Left lobe of liver (tissue), 2 donors: ENCODE measurements around the gene EP400. TPM values are rescaled to one million over a fixed set of nuclear protein-coding genes. Genes with fewer than 3 reads are reported as not detected.
"Not testable (repeated sequence)": the region's sequence is repeated elsewhere in the genome, so short reads cannot be mapped to it uniquely, and the experiment has no call there.

Source experiments
- ATAC-seq: fragments of 200-7000 bp; cut with Tn5 transposase; one replicate; pipeline ENCODE4 v1.9.1; 2020; ENCODE audit warnings: mild to moderate bottlenecking, moderate library complexity
- DNase-seq: peaks from one replicate; pipeline ENCODE4 v3.0.0-alpha.2; 2020; ENCODE audit warnings: low spot score
- total RNA-seq: library from RNA; stranded (reverse); gene quantifications from one replicate; pipeline ENCODE4 v1.2.1, GENCODE V29; 2021
- donor health status: DM: no; HTN: no; CAD: no; lungs with moderate emphysema.
- donor health status: DM: no; HTN: yes; CAD: no.

The EP400 gene
- total RNA-seq, 1 donor from 2014 or later = 14.3 TPM

DNA sequence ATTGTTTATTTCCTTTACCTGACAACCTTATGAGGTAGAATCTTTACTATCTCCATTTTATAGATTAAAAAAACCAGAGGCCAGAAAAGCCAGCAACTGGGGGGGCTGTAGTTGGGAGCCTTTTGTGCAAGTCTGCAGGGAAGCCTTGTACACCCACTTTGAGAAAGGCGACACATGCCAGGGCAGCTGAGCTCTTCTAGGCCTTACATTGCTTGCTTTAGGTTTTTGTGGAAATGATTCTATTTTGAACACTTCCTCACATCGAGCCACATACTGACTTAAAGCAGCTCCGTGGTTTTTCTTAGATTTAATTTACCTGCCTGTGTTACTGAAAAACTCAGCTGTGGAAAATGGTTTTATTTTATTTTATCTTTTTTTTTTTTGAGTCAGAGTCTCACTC is 34.6 kb downstream of the EP400 start:
- DNase-seq (no peak), ATAC-seq (no peak)

DNA sequence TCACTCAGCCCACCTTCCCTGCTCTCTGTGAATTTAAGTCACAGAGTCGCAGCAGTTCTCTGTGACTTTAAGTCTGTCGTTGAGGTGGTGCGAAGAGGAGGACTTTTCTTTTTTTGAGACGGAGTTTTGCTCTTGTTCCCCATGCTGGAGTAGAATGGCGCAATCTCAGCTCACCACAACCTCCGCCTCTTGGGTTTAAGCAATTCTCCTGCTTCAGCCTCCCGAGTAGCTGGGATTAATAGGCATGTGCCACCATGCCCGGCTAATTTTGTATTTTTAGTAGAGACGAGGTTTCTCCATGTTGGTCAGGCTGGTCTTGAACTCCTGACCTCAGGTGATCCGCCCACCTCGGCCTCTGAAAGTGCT is 35.8 kb downstream of the EP400 start:
- not testable (repeated sequence) for DNase-seq, ATAC-seq

DNA sequence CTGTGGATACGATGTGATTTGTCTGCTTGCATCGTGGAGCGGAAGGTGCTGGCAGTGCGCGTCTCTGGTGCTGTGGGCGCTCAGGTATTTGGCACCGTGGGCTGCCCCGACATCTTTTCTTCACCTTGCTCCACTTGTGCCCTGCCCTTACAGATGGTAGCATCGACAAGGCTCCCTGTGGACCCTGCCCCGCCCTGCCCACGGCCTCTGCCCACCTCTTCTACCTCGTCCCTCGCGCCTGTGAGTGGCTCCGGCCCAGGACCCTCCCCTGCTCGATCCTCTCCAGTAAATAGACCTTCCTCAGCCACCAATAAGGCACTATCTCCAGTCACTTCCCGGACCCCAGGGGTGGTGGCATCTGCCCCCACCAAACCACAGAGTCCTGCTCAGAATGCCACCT is 36.6 kb downstream of the EP400 start:
- DNase-seq (no peak), ATAC-seq (no peak)

DNA sequence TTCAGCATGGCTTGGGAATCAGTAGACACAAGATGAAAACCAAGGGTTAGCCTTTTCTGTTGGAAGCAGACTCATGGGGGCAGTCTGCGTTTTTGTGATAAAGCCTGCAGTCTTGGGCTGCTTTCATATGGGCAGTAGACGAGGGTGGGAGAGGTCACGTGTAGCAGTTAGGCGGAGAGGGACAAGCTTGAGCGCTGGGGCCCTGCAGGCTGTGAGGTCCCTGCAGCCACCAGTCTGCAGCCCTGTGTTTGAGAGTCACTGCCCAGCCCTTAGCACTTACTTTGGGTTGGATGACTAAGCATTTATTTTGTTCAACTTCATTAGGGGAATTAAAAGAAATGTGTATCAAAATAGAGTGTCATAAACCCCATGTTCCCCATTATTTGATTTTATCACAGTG is 37.2 kb downstream of the EP400 start:
- ATAC-seq (no peak), DNase-seq (no peak)

DNA sequence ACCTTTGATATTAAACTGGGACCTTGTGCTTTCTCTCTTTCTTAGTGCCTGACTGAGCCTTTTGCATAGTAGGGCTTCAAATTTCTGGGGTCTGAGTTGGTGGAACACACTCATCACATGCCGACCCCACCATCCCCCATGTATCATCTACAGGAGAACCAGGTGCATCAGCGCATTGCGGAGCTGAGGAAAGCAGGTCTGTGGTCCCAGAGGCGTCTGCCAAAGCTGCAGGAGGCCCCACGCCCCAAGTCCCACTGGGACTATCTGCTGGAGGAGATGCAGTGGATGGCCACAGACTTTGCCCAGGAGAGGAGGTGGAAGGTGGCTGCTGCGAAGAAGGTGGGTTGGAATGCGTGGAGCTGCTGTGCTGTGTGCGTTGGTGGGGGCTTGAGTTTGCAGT is 37.8 kb downstream of the EP400 start:
- ATAC-seq (no peak), DNase-seq (no peak)

DNA sequence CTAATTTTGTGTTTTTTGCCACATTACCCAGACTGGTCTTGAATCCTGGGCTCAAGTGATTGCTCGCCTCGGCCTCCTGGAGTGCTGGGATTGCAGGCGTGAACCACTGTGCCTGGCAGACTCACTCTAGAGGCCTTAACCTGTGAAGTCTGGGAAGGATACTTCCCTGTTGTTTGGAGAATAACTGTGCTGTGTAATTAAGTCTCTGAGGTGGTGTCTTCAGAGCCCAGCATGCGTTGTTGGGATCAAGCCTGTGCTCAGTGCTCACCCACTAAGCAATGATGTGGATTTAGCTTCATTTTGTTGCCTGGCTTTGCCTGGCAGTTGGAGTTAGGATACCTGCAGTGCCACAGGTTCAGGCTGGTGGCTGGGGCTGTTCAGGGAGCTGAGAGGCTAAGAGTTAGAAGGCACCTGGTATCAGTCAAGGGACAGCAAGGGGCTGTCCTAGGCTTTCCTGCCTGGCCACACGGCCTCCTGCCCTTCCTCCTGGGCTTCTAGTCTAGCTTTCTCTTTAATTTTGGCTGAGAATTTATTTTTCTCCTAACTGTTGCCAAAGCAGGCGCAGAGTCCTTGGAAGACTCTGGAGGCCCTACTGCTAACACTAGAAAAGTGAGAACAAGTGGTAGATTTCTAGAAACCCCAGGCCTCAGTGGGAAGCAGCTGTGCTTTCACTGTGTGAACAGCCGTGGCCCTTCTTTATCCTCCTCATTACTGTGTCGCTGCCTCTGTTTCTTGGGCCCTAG is 38.5 kb downstream of the EP400 start:
- DNase-seq (no peak), ATAC-seq (no peak)

DNA sequence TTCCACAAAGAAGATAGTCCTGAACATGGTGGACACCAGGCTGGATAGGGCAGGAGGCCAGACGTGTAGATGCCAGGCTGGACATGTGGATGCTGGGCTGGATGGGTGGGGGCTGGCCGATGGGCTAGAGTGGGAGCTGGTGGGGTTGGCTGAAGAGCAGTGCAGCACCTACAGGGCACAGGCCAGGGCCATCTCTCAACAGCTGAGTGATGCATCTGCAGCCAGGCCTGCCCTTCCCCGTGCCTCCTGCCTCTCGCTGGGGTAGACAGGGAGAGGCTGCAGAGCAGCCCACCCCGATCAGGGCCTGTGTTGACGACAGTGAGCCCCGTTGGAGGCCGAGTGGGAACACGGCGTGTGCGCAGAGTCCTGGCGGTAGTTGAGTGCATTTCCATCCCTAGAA is 39.3 kb downstream of the EP400 start:
- no peak for DNase-seq
- ATAC-seq = no peak

DNA sequence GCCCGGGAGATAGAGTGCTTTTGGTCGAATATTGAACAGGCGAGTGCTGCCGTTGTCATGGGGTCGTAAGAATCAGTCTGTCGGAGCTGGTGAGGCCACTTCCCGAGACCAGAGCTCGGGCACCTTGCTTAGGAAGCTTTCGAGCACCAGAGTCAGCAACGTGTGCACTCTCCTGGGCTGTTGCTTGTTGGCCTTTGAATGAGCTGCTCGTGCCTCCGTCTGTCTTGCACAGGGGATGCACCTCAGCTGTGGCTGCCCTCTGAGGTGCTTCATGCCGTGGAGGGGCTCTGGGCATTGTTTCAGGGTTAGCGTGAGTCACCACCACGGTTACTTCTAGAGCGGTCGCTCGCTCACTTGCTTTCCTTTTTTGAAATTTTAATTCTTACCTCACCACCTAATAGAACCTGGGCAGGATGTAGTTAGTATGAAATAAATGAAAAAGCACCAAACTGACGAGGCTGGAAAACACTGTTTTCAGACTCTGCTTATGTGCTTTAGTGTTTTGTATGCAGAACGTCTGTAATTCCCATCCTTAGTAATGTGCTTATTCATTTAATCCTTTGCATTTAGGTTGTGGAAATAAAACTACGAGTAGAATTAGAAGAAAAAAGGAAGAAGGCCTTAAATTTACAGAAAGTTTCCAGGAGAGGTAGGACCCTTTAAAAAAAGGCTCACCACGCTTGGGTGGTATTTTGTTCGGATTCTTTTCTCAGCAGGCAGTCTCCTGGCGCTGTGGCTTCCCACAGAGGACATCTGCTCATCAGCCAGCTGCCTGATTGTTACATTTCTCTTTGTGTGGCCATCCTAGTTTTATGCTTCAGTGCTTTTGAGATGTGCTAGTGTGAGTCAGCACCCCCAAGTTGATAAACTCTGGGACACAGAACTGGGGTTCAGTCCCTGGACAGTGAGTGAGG is 40.6 kb downstream of the EP400 start:
- ATAC-seq = no peak
- DNase-seq = no peak

DNA sequence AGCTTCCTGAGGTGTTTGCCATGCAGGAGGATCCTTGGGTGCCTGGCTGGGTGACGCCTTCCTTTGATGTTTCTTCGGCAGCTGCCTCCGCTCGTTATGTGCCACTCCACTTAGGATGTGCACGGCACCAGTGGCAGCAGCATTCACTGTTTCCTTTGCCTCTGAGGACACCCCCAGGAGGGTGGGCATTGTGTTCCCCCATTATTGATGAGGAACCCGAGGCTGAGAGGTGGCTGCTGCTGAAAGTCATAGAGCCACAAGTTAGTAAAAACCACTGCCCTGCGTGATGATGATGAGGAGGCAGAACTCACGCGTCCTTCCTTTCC is 41.2 kb downstream of the EP400 start:
- ATAC-seq = no peak

DNA sequence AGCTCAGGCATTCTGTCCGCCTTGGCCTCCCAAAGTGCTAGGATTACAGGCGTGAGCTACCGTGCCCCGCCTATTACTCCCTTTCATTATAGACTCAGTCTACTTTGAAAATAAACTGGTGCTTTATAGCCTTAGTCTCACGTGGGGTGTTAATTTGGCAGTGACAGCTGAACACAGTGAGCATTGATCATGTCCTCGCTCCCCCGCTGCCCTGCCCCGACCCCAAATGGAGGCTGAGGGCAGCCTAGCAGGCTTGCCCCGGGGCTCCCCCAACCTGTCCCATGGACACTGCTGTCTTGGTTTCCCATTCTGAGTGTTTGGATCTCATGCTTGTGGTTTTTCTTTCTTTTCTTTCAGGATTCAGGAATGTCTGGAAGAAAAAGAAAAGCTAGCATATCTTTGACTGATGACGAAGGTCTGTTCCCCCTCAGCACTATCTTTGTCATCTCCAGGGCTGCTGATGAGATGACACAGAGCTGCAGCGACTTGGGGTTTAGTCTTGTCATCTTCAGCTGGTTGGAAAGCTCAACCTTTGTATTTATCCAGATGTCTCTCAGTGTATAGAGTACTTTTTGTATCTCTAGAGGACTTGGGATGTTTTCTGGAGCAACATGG is 42.2 kb downstream of the EP400 start:
- ATAC-seq = no peak
- no peak for DNase-seq

More for the DNA sequence above, 41.2 kb downstream of the EP400 start:
- no peak for DNase-seq

DNA sequence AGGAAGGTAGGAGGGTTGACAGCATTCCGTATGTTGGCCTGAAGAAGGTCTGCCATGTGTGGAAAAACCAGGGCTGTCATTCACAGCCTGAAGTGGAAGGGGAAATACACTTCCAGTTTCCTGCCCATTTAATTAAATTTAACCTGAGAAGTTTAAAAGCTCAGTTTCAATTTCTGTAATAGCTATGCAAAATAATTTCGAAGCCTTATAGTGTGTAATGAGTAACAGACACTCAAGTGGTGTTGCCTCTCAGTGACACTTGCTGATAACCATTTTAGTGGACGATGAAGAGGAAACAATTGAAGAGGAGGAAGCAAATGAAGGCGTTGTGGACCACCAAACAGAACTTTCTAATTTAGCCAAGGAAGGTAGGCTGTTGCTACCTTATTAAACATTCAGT is 44.8 kb downstream of the EP400 start:
- no peak for DNase-seq

DNA sequence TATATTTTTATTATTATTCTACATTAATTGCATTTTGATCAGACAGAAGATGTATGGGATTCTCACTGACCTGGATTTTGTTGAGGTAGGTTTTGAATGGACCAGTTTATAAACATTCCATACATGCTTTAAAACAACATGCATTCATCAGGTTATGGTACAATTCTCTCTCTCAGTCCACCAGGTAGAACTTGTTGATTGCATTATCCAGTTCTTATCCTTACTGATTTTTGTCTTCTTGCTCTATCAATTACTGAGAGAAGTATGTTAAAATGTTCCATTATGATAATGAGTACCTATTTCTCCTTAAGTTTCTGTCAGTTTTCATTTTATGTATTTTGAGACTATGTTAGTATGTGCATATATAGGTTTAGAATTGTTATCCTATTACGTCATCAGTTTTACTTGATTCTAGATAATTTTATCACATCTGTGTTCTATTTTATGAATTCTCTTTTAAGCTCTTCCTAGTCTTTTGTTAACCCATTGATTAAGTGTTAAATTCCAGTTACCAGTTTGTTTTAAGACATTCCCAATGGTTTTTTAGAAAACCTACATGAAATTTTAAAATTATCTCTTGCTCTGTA is 50.6 kb downstream of the EP400 start:
- DNase-seq = no peak

More for the DNA sequence above, 44.8 kb downstream of the EP400 start:
- ATAC-seq = no peak

DNA sequence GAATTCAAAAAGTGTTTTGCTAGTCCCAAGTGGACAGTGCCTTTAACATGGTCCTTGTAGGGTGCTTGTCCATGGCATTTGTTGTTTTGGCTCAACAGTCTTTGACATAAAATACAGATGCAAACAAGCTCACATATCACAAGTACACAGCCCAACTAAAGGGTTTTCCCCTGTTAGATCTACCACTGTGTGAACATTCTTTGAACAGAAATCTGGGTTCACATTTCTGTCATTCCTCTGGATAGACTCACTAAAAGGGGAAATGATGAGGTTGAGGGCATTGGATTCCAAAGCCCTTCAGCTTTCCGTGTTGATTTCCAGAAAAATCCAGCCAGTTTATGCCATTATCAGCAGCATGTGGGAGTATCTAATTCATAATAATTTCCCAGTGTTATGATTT is 54.1 kb downstream of the EP400 start:
- ATAC-seq = no peak

More for the DNA sequence above, 50.6 kb downstream of the EP400 start:
- no peak for ATAC-seq

DNA sequence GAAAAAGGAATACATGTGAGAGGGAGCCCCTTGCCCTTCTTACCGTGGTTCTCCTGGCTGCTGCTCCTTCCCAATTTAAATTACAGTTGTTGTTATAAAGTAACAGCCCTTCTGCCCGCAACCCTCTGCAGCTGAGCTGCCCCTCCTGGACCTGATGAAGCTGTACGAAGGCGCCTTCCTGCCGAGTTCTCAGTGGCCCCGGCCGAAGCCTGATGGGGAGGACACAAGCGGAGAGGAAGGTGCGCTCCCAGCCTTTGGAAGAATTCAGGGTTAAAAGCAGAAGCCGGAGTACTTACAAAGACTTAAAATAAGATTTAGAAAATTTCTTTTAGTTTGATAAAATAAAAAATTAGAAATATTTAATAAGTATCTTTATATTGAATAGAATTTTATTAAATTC is 55.2 kb downstream of the EP400 start:
- DNase-seq (peak; percentile 11), ATAC-seq (no peak)

More for the DNA sequence above, 54.1 kb downstream of the EP400 start:
- DNase-seq = no peak

DNA sequence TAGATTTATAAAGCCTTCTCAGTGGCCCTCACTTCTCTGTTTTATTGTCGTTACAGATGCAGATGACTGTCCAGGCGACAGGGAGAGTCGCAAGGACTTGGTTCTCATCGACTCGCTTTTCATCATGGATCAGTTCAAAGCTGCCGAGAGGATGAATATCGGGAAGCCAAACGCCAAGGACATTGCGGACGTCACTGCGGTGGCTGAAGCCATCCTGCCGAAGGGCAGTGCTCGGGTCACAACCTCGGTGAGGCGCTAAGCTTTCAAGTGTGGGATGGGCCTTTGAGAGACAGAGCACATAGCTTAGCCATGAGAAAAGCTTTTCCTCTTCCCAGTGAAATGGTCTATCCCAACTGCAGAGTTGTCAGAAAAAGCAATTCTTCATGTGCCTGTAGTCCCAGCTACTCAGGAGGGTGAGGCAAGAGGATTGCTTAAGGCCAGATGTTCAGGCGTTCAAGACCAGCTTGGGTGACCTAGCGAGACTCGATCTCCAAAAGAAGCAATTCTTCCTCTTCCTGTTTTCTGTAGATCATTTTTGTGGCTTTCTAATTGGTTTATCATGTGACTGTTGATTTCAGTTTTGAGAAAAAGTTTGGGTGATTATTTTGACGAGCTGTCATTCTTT is 56.4 kb downstream of the EP400 start:
- peak; percentile 7 for DNase-seq
- ATAC-seq = no peak

DNA sequence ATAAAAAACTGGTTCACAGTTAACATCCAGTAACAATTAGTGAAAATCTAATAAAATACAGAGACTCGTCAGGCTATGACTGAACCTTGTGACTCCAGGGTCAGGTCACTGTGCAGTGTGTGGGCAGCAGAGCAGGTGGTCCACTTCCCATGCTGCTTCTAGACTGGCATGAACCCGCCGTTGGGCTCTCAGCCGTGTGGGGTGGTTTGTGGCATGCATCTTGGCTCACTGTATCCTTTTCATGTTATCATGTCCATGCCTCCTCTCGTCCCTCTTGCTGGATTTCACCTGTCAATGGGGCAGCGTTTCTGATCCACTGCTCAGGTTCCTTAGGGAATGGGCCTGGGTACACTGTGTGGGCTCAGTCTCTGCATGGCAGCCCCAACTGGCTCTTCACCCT is 57.3 kb downstream of the EP400 start:
- DNase-seq (peak; percentile 24), ATAC-seq (no peak)

DNA sequence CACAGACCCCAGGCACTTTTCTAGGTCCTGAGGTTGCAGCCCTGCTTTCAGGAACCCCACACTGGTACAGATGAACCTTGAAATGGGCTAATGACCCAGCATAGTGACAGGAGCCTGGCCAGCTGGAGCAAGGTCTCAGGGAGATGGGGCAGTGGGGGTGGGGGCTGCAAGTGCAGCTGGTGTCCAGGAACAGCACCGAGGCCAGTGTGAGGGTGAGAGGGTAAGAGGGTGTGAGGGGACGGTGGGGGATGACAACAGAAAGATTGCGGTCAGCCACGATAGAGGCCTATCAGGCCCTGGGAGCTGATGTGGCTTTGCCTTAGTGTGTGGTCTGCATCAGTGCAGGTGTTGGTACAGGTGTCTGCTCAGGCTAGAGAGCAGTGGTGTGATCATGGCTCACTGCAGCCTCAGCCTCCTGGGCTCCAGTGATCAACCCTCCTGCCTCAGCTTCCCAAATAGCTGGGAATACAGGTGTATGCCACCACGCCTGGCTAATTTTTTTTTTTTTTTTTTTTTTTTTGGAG is 59.7 kb downstream of the EP400 start:
- ATAC-seq = no peak
- DNase-seq = peak; percentile 18

DNA sequence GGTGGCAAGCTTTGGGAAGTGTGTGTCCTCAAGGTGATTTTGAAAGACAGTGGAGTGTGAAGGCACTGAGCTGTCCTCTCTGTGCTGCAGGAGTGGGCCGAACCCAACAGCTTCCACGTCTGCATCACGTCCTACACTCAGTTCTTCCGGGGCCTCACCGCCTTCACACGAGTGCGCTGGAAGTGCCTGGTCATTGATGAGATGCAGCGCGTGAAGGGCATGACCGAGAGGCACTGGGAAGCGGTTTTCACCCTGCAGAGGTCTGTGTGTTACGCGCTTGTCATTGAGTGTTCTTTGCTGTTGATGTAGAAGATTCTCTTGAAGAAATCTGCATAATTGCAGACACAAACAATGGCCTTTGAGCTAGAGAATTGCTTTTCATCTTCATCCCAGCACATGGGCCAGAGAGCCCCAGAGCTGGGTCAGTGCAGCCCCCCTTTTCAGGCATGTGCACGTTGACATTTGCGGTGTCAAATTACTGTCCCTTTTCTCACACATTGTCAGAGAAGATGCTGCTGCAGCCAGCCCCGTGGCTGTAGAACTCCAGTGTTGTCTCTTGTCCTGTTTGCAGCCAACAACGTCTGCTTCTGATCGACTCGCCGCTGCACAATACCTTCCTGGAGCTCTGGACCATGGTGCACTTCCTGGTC is 63.3 kb downstream of the EP400 start:
- DNase-seq = peak; percentile 28

DNA sequence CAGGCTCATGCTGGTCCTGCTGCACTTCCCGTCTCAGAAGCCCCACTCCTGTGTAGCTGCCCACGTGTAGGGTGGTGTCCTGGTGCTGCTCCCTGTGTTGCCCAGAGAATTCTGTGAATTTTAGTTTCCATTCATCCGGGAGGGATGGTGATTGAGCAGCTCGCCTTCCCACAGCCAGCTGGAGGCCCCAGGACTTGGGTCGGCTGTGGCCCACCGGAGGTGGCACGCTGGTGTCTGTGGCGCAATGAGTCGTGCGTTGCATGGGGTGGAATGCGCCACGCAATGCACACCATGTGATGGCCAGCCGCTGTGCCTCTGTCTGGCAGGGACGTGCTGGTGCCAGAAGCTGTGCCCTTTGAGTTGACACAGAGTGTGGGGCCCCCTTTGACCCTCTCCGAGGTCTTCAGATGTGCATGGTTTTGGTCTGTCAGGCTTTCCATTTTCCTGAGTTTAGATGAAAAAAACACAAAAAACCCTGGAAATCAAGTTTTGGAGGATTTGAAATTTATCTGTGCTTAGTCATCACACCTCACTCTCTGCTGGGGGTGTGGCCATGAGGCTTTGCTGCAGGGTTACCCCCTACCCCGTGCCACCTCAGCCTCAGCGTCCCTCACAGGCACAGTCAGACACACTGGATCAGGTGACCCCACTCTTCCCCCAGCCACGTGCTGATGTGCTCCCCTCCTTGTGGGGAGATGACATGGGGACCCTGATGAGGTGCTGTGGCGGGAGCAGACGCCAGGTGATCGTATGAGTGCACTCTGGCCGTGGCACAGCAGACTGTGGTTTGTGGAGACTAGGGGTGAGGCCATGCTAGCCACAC is 64.6 kb downstream of the EP400 start:
- peak; percentile 27 for DNase-seq
- ATAC-seq = no peak

More for the DNA sequence above, 63.3 kb downstream of the EP400 start:
- ATAC-seq = no peak
